ENCODE data around the gene FNBP1. TPM values are rescaled to one million over a fixed set of nuclear protein-coding genes. Genes with fewer than 3 reads are reported as not detected.

The FNBP1 gene
- total and polyA plus RNA-seq, 4 donors = 16.0 to 94.3 (median 29.5) TPM

DNA sequence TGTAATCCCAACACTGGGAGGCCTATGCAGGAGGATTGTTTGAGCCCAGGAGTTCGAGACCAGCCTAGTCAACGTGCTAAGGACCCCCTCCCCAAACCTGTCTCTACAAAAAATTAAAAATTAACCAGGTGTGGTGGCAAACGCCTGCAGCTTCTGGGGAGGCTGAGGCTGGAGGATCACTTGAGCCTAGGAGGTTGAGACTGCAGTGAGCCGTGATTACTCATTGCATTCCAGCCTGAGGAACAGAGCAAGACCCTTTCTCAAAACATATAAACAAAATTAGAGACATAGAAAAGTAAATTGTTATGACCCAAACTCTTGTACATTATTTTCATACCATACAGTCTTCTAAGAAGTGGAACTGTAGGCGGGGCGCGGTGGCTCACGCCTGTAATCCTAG lies 11.8 kb upstream of the FNBP1 start:
- TF ChIP-seq, protein P1, sequence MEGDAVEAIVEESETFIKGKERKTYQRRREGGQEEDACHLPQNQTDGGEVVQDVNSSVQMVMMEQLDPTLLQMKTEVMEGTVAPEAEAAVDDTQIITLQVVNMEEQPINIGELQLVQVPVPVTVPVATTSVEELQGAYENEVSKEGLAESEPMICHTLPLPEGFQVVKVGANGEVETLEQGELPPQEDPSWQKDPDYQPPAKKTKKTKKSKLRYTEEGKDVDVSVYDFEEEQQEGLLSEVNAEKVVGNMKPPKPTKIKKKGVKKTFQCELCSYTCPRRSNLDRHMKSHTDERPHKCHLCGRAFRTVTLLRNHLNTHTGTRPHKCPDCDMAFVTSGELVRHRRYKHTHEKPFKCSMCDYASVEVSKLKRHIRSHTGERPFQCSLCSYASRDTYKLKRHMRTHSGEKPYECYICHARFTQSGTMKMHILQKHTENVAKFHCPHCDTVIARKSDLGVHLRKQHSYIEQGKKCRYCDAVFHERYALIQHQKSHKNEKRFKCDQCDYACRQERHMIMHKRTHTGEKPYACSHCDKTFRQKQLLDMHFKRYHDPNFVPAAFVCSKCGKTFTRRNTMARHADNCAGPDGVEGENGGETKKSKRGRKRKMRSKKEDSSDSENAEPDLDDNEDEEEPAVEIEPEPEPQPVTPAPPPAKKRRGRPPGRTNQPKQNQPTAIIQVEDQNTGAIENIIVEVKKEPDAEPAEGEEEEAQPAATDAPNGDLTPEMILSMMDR (IDR thresholded peaks at IDR 0.05; ENCODE audit: control extremely low read depth, extremely low read depth) = no peak
- H3K27ac ChIP-seq (ENCODE audit: low read depth in 1 of 2, low read length in 1 of 2) = no peak overlapping the region

DNA sequence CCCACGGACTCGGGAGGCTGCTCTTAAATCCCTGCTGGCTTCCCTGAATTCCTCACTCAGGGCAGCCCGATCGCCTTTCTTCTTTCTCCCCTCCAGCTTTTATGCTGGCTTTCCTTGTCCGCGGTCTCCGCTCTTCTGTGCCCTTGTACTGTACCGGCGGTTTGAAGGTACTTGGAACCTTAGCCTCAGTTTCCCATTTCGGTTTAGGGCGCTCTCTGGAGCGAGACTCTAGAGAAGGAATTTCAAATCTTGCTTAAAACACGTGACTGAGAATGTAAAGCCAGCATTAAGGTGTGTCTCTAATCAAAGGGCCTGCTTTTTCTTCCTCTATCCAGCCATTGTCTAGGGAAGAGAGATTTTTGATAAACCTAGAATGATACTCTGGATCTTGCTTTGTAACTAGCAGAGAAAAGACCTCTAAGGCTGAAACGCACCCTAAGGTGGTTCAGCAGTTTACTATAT lies 11.4 kb upstream of the FNBP1 start:
- TF ChIP-seq, protein P1 (IDR thresholded peaks at IDR 0.05; ENCODE audit: control extremely low read depth, extremely low read depth) = no peak
- DNase-seq (no peak), ATAC-seq (ENCODE audit: insufficient read depth, low FRiP score) (no peak)
- Histone ChIP-seq H3K4me1 (ENCODE audit: control insufficient read depth in 5 of 5, insufficient read depth in 5 of 5, low read length in 5 of 5) (peaks cover 0 to 18% (median 7%) of the 10 kb centered on the region in 5 donors), H3K9ac (ENCODE audit: insufficient read depth in 1 of 2, low read length in 2 of 2) (peak overlapping the region; percentile 45 to 66), H3K36me3 (ENCODE audit: control insufficient read depth in 4 of 4, insufficient read depth in 4 of 4, low read length in 4 of 4) (peaks cover 0 to 4% (median 2%) of the 10 kb centered on the region in 4 donors), H3K27me3 (ENCODE audit: control insufficient read depth in 3 of 3, insufficient read depth in 3 of 3, low read length in 2 of 3) (no peaks in the 10 kb centered on the region), H3K9me3 (ENCODE audit: control insufficient read depth in 4 of 4, insufficient read depth in 3 of 4, low read length in 3 of 4) (no peaks in the 10 kb centered on the region), H3K27ac (ENCODE audit: low read depth in 1 of 2, low read length in 1 of 2) (peak overlapping the region; percentile 79 to 82), H3K4me3 (peak overlapping the region; percentile 96)
- 5 to 6% methylated on average over 14 of the region's 14 CpGs for WGBS, 2 donors

More for the DNA sequence above, 11.8 kb upstream of the FNBP1 start:
- Histone ChIP-seq H3K4me3 (no peak overlapping the region), H3K9me3 (ENCODE audit: control insufficient read depth in 4 of 4, insufficient read depth in 3 of 4, low read length in 3 of 4) (no peaks in the 10 kb centered on the region), H3K27me3 (ENCODE audit: control insufficient read depth in 3 of 3, insufficient read depth in 3 of 3, low read length in 2 of 3) (no peaks in the 10 kb centered on the region), H3K9ac (ENCODE audit: insufficient read depth in 1 of 2, low read length in 2 of 2) (peak overlapping the region; percentile 45 to 66), H3K36me3 (ENCODE audit: control insufficient read depth in 4 of 4, insufficient read depth in 4 of 4, low read length in 4 of 4) (peaks cover 0 to 4% (median 2%) of the 10 kb centered on the region in 4 donors), H3K4me1 (ENCODE audit: control insufficient read depth in 5 of 5, insufficient read depth in 5 of 5, low read length in 5 of 5) (peaks cover 0 to 18% (median 7%) of the 10 kb centered on the region in 5 donors)
- ATAC-seq (ENCODE audit: insufficient read depth, low FRiP score) = no peak
- WGBS, 2 donors = 72 to 81% methylated on average over 8 of the region's 8 CpGs
- DNase-seq = no peak

DNA sequence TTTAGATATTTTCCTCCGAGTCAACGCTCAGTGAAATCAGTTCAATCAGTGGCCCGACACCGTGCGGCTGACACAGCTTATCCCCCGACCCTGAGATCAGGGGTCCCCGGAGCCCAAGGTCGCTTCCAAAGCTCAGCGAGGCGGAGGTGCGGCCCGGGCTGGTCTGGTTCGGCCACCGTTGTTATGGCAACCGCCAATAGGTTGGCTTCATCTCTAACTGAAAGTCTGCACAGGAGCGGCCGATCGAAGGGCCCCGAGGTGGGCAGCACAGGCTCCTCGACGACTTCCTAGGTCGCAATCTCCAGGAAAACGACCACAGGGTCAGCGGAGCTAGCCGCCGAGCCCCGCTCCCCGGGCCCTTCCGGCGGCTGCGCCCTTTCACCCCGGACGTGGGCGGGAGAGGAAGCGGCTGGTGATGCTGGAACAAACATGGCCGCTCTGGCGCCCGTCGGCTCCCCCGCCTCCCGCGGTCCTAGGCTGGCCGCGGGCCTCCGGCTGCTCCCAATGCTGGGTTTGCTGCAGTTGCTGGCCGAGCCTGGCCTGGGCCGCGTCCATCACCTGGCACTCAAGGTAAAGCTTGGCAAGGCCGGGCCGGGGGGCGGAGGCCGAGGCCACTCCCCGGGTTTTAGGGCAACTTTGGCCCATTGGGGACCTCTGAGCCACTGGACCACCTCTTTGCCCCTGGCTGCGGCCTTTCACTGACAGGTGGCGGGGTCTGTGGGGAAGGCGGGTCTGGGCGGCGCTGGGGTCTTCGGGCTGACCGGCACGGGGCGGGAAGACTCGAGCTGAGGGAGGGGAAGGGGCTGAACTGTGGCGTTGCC lies 10.7 kb upstream of the FNBP1 start, which contains the start of gene GPR107:
TSS of gene GPR107 (plus strand) at position 403 of the 821 bp plus-strand sequence. CDS start at position 430, 27 bp downstream.
- Histone ChIP-seq H3K27ac (ENCODE audit: low read depth in 1 of 2, low read length in 1 of 2) (peak within 1 kb of the TSS; percentile 79 to 82), H3K4me1 (ENCODE audit: control insufficient read depth in 5 of 5, insufficient read depth in 5 of 5, low read length in 5 of 5) (peaks cover 0 to 18% (median 7%) of the 10 kb centered on the region in 5 donors), H3K27me3 (ENCODE audit: control insufficient read depth in 3 of 3, insufficient read depth in 3 of 3, low read length in 2 of 3) (no peaks in the 10 kb centered on the region), H3K9me3 (ENCODE audit: control insufficient read depth in 4 of 4, insufficient read depth in 3 of 4, low read length in 3 of 4) (no peaks in the 10 kb centered on the region), H3K9ac (ENCODE audit: insufficient read depth in 1 of 2, low read length in 2 of 2) (peak within 1 kb of the TSS; percentile 66 to 87), H3K36me3 (ENCODE audit: control insufficient read depth in 4 of 4, insufficient read depth in 4 of 4, low read length in 4 of 4) (peaks cover 0 to 2% (median 1%) of the 10 kb centered on the region in 4 donors), H3K4me3 (peak within 1 kb of the TSS; percentile 96)
- peak; percentile 89 to 91 (median 90) for DNase-seq
- peak; percentile 95 for ATAC-seq (ENCODE audit: insufficient read depth, low FRiP score)
- WGBS, 2 donors = 0% methylated on average over 52 to 64 of the region's 64 CpGs
- TF ChIP-seq, protein P1 (IDR thresholded peaks at IDR 0.05; ENCODE audit: control extremely low read depth, extremely low read depth) = no peak
